Liver (tissue), 9 donors: ENCODE results near the gene ECHS1. TPM values are rescaled to one million over a fixed set of nuclear protein-coding genes. Genes with fewer than 3 reads are reported as not detected.

Experiments used
- DNase-seq: peaks from one replicate; pipeline ENCODE4 v3.0.0-alpha.2; 2017; ENCODE audit warnings: low spot score
- H3K27ac ChIP-seq, 2 donors: one replicate each; pipeline ENCODE4 v1.7.0; 2013; ENCODE audit warnings: inconsistent platforms in 2 of 2, low read length in 2 of 2, control low read depth in 1 of 2, low read depth in 1 of 2, mild to moderate bottlenecking in 1 of 2
- H3K27me3 ChIP-seq, 4 donors: one replicate each; pipeline versions ENCODE4 v1.6.1 to v1.7.0; 2013; ENCODE audit warnings: low read length in 3 of 4, inconsistent platforms in 1 of 4, mild to moderate bottlenecking in 1 of 4, moderate library complexity in 1 of 4; ENCODE audit not compliant: control insufficient read depth in 4 of 4, insufficient read depth in 4 of 4
- H3K36me3 ChIP-seq, 4 donors: one replicate each; pipeline versions ENCODE4 v1.6.1 to v1.7.0; 2013; ENCODE audit warnings: low read length in 3 of 4, mild to moderate bottlenecking in 3 of 4, low read depth in 1 of 4, moderate library complexity in 1 of 4; ENCODE audit not compliant: control insufficient read depth in 4 of 4, insufficient read depth in 3 of 4
- H3K4me1 ChIP-seq, 4 donors: one replicate each; pipeline versions ENCODE4 v1.6.1 to v1.7.0; 2013; ENCODE audit warnings: low read length in 3 of 4, mild to moderate bottlenecking in 3 of 4, moderate library complexity in 1 of 4; ENCODE audit not compliant: control insufficient read depth in 4 of 4, insufficient read depth in 4 of 4
- H3K4me3 ChIP-seq, 3 donors: one replicate each; pipeline versions ENCODE4 v1.6.1 to v1.7.0; 2013; ENCODE audit warnings: low read length in 3 of 3, control low read depth in 1 of 3, low read depth in 1 of 3, mild to moderate bottlenecking in 1 of 3
- H3K9ac ChIP-seq, 2 donors: one replicate each; pipeline ENCODE4 v1.7.0; 2013; ENCODE audit warnings: low read length in 2 of 2, mild to moderate bottlenecking in 2 of 2, moderate library complexity in 2 of 2, control low read depth in 1 of 2, low read depth in 1 of 2
- H3K9me3 ChIP-seq, 4 donors: one replicate each; pipeline versions ENCODE4 v1.6.1 to v1.7.0; 2013; ENCODE audit warnings: low read length in 3 of 4; ENCODE audit not compliant: control insufficient read depth in 4 of 4
- EGR1 ChIP-seq, 2 donors: IDR thresholded peaks; 2 replicates each; pipeline ENCODE4 v1.6.1; 2016 to 2018; ENCODE audit warnings: antibody characterized with exemption in 2 of 2, low read depth in 2 of 2
- FOXA1 ChIP-seq: IDR thresholded peaks from 2 replicates; pipeline ENCODE4 v1.6.1; 2016; ENCODE audit warnings: antibody characterized with exemption
- FOXA2 ChIP-seq: IDR thresholded peaks from 2 replicates; pipeline ENCODE4 v1.6.1; 2016; ENCODE audit warnings: antibody characterized with exemption
- GABPA ChIP-seq, 2 donors: IDR thresholded peaks in 1 of 2; conservative IDR thresholded peaks in 1 of 2; 2 replicates each; pipeline ENCODE4 v1.6.1; 2016; ENCODE audit warnings: antibody characterized with exemption in 2 of 2, mild to moderate bottlenecking in 1 of 2, moderate library complexity in 1 of 2
- HNF4A ChIP-seq, 2 donors: conservative IDR thresholded peaks; 2 replicates each; pipeline ENCODE4 v1.6.1; 2016; ENCODE audit warnings: antibody characterized with exemption in 2 of 2, mild to moderate bottlenecking in 2 of 2
- HNF4G ChIP-seq: IDR thresholded peaks from 2 replicates; pipeline ENCODE4 v1.6.1; 2016; ENCODE audit warnings: antibody characterized with exemption
- JUND ChIP-seq, 2 donors: IDR thresholded peaks; 2 replicates each; pipeline ENCODE4 v1.6.1; 2016; ENCODE audit warnings: antibody characterized with exemption in 2 of 2
- NR2F2 ChIP-seq: IDR thresholded peaks from 2 replicates; pipeline ENCODE4 v1.6.1; 2016; ENCODE audit warnings: antibody characterized with exemption
- RAD21 ChIP-seq, 2 donors: IDR thresholded peaks; 2 replicates each; pipeline ENCODE4 v1.6.1; 2016; ENCODE audit warnings: antibody characterized with exemption in 2 of 2, mild to moderate bottlenecking in 2 of 2
- RXRA ChIP-seq, 2 donors: IDR thresholded peaks; 2 replicates each; pipeline ENCODE4 v1.6.1; 2017 to 2018; ENCODE audit warnings: antibody characterized with exemption in 2 of 2, mild to moderate bottlenecking in 1 of 2
- SP1 ChIP-seq: IDR thresholded peaks from 2 replicates; pipeline ENCODE4 v1.6.1; 2018; ENCODE audit warnings: antibody characterized with exemption, mild to moderate bottlenecking
- TAF1 ChIP-seq: conservative IDR thresholded peaks from 2 replicates; pipeline ENCODE4 v1.6.1; 2016; ENCODE audit warnings: antibody characterized with exemption, mild to moderate bottlenecking
- YY1 ChIP-seq: IDR thresholded peaks from 2 replicates; pipeline ENCODE4 v1.6.1; 2016; ENCODE audit warnings: antibody characterized with exemption, mild to moderate bottlenecking
- WGBS: extraction: QIAGEN DNeasy Blood & Tissue Kit; methylation state at CpG from one replicate; pipeline ENCODE4 v1.1.7; 2013; 5-methylcytosine and 5-hydroxymethylcytosine counted together
- polyA plus RNA-seq, 2 donors: library from polyadenylated mRNA; stranded (reverse) in 1 of 2; unstranded in 1 of 2; fragments of 200-250 nt in 1 of 2; fragments of >200 nt in 1 of 2; fragmentation: Nextera tagmentation in 1 of 2; extraction: Ambion mirVana in 1 of 2; gene quantifications; one replicate each; pipeline versions ENCODE4 v1.2.1 to v1.2.3, GENCODE V29; 2013 to 2015
- total RNA-seq, 2 donors: library from RNA; depleted of rRNA; stranded (reverse); fragments of >200 nt; gene quantifications; one replicate each; pipeline ENCODE4 v1.2.3, GENCODE V29; 2014
- TF ChIP-seq, protein P1 (sequence below): IDR thresholded peaks from 2 replicates; pipeline ENCODE4 v1.6.1; 2016; ENCODE audit warnings: antibody characterized with exemption
- TF ChIP-seq, protein P2 (sequence below): IDR thresholded peaks from 2 replicates; pipeline ENCODE4 v1.6.1; 2016; ENCODE audit warnings: antibody characterized with exemption
- TF ChIP-seq, protein P3 (sequence below): IDR thresholded peaks from 2 replicates; pipeline ENCODE4 v1.6.1; 2016; ENCODE audit warnings: antibody characterized with exemption, mild to moderate bottlenecking
- TF ChIP-seq, protein P4 (sequence below): fragments of 150-350 bp; IDR thresholded peaks from 2 replicates; pipeline ENCODE4 v1.5.1; 2017; ENCODE audit warnings: improper control_type of control experiment, low read depth, low read length; ENCODE audit not compliant: missing input control
- TF ChIP-seq, protein P5 (sequence below): IDR thresholded peaks from 2 replicates; pipeline ENCODE4 v1.6.1; 2016; ENCODE audit warnings: antibody characterized with exemption
- donor health status: healthy.
- donor health status: healthy.
- donor health status: healthy.
- donor health status: healthy.
- donor health status: healthy.

ECHS1 gene
- total and polyA plus RNA-seq, 4 donors = 41.5 to 849 (median 354) TPM

DNA sequence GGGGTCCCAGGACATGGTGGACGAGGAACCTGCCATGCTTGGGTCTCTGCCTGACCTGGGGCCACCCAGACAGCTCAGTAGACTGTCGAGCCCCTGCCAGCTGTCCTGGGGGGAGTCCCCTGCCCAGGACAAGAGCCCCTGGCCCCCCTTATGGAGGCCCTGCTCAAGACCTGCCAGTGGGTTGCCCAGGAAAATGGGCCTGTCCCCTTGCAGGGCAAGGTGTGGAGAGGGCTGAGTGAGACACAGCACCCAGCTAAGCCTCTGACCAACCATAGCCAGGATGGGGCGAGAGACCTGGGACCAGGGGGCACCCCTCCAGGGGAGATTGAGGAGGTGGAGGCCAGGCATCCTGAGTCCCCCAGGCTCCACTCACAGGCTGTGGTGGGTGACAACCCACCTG lies 17.2 kb downstream of the ECHS1 start:
- Histone ChIP-seq H3K36me3 (peaks cover 0 to 2% (median 0%) of the 10 kb centered on the region in 4 donors), H3K4me1 (peaks cover 27 to 88% (median 77%) of the 10 kb centered on the region in 4 donors), H3K27me3 (no peaks in the 10 kb centered on the region), H3K27ac (peak overlapping the region in 1 of 2 donors; percentile 40), H3K9me3 (no peaks in the 10 kb centered on the region), H3K9ac (no peak overlapping the region), H3K4me3 (peak overlapping the region in 2 of 3 donors; percentile 56 to 77)
- WGBS = over 99% methylated on average over 3 of the region's 3 CpGs
- DNase-seq = no peak
- TF ChIP-seq GABPA (IDR thresholded peaks at IDR 0.05 in 1 of 2, conservative IDR thresholded peaks at IDR 0.05 in 1 of 2) (no peak), YY1 (no peak), RAD21 (IDR thresholded peaks at IDR 0.05) (no peak), JUND (IDR thresholded peaks at IDR 0.05) (no peak), NR2F2 (no peak), FOXA1 (no peak), HNF4G (no peak), RXRA (IDR thresholded peaks at IDR 0.05) (no peak), FOXA2 (no peak), TAF1 (no peak), EGR1 (IDR thresholded peaks at IDR 0.05; ENCODE audit: low read depth in 2 of 2) (no peak), SP1 (no peak), HNF4A (conservative IDR thresholded peaks at IDR 0.05) (no peak)
- TF ChIP-seq, protein P1, sequence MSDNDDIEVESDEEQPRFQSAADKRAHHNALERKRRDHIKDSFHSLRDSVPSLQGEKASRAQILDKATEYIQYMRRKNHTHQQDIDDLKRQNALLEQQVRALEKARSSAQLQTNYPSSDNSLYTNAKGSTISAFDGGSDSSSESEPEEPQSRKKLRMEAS = no peak
- TF ChIP-seq, protein P2, sequence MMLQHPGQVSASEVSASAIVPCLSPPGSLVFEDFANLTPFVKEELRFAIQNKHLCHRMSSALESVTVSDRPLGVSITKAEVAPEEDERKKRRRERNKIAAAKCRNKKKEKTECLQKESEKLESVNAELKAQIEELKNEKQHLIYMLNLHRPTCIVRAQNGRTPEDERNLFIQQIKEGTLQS = no peak
- TF ChIP-seq, protein P3, sequence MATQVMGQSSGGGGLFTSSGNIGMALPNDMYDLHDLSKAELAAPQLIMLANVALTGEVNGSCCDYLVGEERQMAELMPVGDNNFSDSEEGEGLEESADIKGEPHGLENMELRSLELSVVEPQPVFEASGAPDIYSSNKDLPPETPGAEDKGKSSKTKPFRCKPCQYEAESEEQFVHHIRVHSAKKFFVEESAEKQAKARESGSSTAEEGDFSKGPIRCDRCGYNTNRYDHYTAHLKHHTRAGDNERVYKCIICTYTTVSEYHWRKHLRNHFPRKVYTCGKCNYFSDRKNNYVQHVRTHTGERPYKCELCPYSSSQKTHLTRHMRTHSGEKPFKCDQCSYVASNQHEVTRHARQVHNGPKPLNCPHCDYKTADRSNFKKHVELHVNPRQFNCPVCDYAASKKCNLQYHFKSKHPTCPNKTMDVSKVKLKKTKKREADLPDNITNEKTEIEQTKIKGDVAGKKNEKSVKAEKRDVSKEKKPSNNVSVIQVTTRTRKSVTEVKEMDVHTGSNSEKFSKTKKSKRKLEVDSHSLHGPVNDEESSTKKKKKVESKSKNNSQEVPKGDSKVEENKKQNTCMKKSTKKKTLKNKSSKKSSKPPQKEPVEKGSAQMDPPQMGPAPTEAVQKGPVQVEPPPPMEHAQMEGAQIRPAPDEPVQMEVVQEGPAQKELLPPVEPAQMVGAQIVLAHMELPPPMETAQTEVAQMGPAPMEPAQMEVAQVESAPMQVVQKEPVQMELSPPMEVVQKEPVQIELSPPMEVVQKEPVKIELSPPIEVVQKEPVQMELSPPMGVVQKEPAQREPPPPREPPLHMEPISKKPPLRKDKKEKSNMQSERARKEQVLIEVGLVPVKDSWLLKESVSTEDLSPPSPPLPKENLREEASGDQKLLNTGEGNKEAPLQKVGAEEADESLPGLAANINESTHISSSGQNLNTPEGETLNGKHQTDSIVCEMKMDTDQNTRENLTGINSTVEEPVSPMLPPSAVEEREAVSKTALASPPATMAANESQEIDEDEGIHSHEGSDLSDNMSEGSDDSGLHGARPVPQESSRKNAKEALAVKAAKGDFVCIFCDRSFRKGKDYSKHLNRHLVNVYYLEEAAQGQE = no peak
- TF ChIP-seq, protein P4, sequence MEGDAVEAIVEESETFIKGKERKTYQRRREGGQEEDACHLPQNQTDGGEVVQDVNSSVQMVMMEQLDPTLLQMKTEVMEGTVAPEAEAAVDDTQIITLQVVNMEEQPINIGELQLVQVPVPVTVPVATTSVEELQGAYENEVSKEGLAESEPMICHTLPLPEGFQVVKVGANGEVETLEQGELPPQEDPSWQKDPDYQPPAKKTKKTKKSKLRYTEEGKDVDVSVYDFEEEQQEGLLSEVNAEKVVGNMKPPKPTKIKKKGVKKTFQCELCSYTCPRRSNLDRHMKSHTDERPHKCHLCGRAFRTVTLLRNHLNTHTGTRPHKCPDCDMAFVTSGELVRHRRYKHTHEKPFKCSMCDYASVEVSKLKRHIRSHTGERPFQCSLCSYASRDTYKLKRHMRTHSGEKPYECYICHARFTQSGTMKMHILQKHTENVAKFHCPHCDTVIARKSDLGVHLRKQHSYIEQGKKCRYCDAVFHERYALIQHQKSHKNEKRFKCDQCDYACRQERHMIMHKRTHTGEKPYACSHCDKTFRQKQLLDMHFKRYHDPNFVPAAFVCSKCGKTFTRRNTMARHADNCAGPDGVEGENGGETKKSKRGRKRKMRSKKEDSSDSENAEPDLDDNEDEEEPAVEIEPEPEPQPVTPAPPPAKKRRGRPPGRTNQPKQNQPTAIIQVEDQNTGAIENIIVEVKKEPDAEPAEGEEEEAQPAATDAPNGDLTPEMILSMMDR = no peak
- TF ChIP-seq, protein P5, sequence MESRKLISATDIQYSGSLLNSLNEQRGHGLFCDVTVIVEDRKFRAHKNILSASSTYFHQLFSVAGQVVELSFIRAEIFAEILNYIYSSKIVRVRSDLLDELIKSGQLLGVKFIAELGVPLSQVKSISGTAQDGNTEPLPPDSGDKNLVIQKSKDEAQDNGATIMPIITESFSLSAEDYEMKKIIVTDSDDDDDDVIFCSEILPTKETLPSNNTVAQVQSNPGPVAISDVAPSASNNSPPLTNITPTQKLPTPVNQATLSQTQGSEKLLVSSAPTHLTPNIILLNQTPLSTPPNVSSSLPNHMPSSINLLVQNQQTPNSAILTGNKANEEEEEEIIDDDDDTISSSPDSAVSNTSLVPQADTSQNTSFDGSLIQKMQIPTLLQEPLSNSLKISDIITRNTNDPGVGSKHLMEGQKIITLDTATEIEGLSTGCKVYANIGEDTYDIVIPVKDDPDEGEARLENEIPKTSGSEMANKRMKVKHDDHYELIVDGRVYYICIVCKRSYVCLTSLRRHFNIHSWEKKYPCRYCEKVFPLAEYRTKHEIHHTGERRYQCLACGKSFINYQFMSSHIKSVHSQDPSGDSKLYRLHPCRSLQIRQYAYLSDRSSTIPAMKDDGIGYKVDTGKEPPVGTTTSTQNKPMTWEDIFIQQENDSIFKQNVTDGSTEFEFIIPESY = no peak
